ENCODE data around the gene PHLPP1. TPM values are rescaled to one million over a fixed set of nuclear protein-coding genes. Genes with fewer than 3 reads are reported as not detected.

The PHLPP1 gene
- total and polyA plus RNA-seq, 10 donors: 1.2 to 10.6 (median 6.7) TPM

GRCh38 chr18:62744076-62744968, 29.0 kb downstream of the PHLPP1 start:
- H3K4me1 ChIP-seq: peaks cover 0 to 36% (median 9%) of the 10 kb centered on the region in 6 donors
- WGBS, 5 donors: 61 to 80% (median 75%) methylated on average over 3 of the region's 3 CpGs
- TF ChIP-seq CTCF (IDR thresholded peaks at IDR 0.05 in 8 of 11, conservative IDR thresholded peaks at IDR 0.05 in 3 of 11): no peak
- intact Hi-C loops (cut with DNase I; ENCODE audit: low total_unique reads): no loop called here
- H3K9me3 ChIP-seq: no peaks in the 10 kb centered on the region
- peak; percentile 89 for DNase-seq
- no peaks in the 10 kb centered on the region for H3K36me3 ChIP-seq
- H3K4me3 ChIP-seq: no peak overlapping the region
- peak overlapping the region in 4 of 8 donors; percentile 9 to 51 (median 40) for H3K27ac ChIP-seq
- H3K27me3 ChIP-seq (replicated peaks in 1 of 7): no peaks in the 10 kb centered on the region

- H3K36me3 ChIP-seq: no peaks in the 10 kb centered on the region
- H3K27ac ChIP-seq: no peak overlapping the region
- no peak for DNase-seq
- TF ChIP-seq POLR2A (IDR thresholded peaks at IDR 0.05) (no peak), POLR2AphosphoS5 (IDR thresholded peaks at IDR 0.05) (no peak), CTCF (IDR thresholded peaks at IDR 0.05 in 8 of 11, conservative IDR thresholded peaks at IDR 0.05 in 3 of 11) (no peak)
- no peaks in the 10 kb centered on the region for H3K9me3 ChIP-seq
- H3K4me1 ChIP-seq: peaks cover 0 to 34% (median 9%) of the 10 kb centered on the region in 6 donors
- no peak overlapping the region for H3K4me3 ChIP-seq
- intact Hi-C loops (cut with DNase I; ENCODE audit: low total_unique reads): no loop called here
- H3K27me3 ChIP-seq (replicated peaks in 1 of 7): no peaks in the 10 kb centered on the region
- 67 to 76% (median 72%) methylated on average over 3 of the region's 3 CpGs for WGBS, 5 donors
These were observed 29.9 kb downstream of the PHLPP1 start for GRCh38 chr18:62745089-62745751.

- TF ChIP-seq POLR2A (IDR thresholded peaks at IDR 0.05) (no peak), CTCF (IDR thresholded peaks at IDR 0.05 in 8 of 11, conservative IDR thresholded peaks at IDR 0.05 in 3 of 11) (no peak), POLR2AphosphoS5 (IDR thresholded peaks at IDR 0.05) (no peak)
- Histone ChIP-seq H3K9me3 (no peaks in the 10 kb centered on the region), H3K36me3 (no peaks in the 10 kb centered on the region), H3K27ac (no peak overlapping the region), H3K27me3 (replicated peaks in 1 of 7) (no peaks in the 10 kb centered on the region), H3K4me3 (no peak overlapping the region), H3K4me1 (peaks cover 0 to 26% (median 8%) of the 10 kb centered on the region in 6 donors)
- 84 to 94% (median 91%) methylated on average over 6 of the region's 6 CpGs for WGBS, 5 donors
- intact Hi-C loops (cut with DNase I; ENCODE audit: low total_unique reads): no loop called here
- no peak for DNase-seq
These were observed 34.0 kb downstream of the PHLPP1 start for GRCh38 chr18:62749389-62749788.

- H3K4me1 ChIP-seq: peaks cover 0 to 14% (median 6%) of the 10 kb centered on the region in 6 donors
- H3K27me3 ChIP-seq (replicated peaks in 1 of 7): no peaks in the 10 kb centered on the region
- H3K4me3 ChIP-seq: no peak overlapping the region
- WGBS, 5 donors: 64 to 72% (median 71%) methylated on average over 3 of the region's 3 CpGs
- no peak for DNase-seq
- intact Hi-C loops (cut with DNase I; ENCODE audit: low total_unique reads): no loop called here
- H3K9me3 ChIP-seq: peaks cover 0 to 4% (median 0%) of the 10 kb centered on the region in 8 donors
- no peak for TF ChIP-seq POLR2A (IDR thresholded peaks at IDR 0.05)
- no peak for TF ChIP-seq CTCF (IDR thresholded peaks at IDR 0.05 in 8 of 11, conservative IDR thresholded peaks at IDR 0.05 in 3 of 11)
- TF ChIP-seq POLR2AphosphoS5 (IDR thresholded peaks at IDR 0.05): no peak
- H3K27ac ChIP-seq: no peak overlapping the region
- no peaks in the 10 kb centered on the region for H3K36me3 ChIP-seq
These were observed 36.0 kb downstream of the PHLPP1 start for GRCh38 chr18:62751341-62751821.

Data from spleen (tissue), 11 donors.